GM21723 (cell line): Measurements from ENCODE around the gene EGLN2.
"Not testable (repeated sequence)": the region's sequence is repeated elsewhere in the genome, so short reads cannot be mapped to it uniquely, and the experiment has no call there.

Source experiments
- ATAC-seq: cut with Tn5 transposase; IDR thresholded peaks from one replicate; pipeline ENCODE4 v1.9.1; 2021; ENCODE audit warnings: mild to moderate bottlenecking, moderate library complexity; ENCODE audit not compliant: unreplicated experiment

EGLN2 gene

DNA sequence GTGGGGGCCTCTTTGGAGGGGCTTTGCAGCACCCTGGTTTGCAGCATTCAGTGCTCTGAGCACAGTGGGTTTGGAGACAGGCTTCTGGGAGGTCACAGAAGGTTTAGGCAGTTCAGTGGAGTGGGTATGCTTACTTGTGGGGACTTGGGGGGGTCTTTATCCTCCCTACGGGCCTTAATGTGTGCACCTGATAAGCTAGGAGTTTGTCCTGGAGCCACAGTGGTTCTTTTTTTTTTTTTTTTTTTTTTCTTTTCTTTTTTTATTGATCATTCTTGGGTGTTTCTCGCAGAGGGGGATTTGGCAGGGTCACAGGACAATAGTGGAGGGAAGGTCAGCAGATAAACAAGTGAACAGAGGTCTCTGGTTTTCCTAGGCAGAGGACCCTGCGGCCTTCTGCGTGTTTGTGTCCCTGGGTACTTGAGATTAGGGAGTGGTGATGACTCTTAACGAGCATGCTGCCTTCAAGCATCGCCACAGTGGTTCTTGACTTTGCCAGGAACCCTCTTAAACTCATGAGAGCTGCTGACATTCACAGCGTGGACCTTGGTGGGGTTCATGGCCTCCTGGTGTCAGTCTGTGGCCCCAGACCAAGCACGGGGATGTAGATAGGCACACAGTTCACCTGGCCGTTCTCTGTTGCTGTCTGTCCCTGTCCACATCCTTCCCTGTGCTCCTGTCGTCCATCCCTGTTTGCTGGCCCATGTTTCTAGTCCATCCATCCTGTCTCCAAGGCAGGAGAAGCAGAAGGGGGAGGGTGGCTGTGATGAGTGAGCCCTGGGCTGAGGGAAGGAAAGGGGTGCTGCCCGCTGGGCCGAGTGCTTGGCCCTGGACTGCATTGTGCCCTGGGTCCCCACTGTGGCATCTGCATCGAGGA lies 2.7 kb downstream of the EGLN2 start:
- ATAC-seq = no peak

DNA sequence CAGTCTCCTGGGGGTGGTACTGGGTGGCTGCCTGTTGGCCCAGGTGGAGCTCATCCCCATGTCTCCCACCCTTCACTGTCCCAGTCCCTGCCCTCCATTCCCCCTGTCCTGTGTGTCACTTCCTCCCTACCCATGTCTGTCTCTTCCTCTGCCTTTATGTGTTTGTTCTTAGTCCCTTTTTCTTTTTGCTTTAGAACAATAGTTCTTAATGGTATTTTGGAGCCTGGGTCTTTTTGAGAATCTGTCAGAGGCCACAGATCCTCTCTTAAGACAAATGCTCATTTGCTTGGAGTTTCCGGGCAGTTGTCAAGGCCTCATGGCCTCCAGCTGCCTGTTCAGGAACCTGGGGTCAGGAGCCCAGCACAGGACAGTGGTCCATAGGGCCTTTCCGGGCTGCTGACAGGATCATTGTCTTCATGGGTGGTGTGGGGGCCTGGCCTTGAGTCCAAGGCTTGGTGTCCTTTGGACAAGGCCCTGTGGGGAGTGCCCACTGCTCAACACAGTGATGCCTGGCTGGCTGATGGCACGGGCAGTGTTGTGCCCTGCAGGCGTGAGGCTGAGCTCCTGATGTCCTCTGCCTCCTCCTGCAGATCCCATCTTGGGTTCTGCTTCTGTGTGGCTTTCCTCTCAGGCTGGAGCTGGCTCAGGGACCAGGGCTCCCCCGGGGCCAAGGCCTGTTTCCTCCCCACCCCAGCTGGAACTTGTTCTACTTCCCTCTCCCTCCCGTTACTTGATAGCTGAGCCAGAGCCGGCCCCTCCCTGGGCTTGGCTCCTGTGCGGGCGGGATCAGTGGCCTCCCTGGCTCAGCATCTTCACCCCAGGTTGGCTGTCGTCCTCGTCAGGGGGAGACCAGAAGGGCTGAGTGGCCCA lies 3.5 kb downstream of the EGLN2 start:
- no peak for ATAC-seq

DNA sequence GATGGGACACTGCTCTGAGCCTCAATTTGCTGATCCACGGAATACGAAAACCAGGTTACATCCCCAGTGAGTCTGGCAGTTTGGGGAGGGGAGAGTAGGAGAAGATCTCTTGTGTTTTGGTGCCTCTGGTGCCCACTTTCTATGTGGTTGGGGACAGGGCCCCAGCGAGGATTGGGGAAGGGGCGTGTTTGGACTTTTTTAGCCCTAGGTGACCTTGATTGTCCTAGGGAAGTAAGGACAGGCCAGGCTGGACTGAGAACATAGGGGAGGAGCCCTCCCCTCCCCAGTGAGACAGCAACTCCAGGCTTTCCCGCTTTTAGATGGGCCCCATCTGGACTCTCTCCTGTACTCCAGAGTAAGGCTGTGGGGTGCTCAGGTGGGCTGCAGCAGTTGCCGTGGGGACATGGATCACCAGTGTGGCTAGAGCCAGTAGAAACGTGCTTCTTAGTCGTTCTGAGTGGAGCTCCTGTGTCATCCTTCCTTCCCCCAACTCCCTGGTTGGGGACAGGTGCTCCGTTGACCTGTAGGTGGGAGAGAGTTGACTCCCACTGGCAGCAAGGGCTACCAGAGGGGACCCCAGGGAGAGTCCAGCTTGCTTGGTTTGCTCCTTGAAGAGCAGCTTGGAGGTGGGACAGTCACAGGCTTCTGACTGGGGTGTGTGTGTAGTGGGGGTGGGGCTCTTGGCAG lies 4.3 kb downstream of the EGLN2 start:
- ATAC-seq = no peak

DNA sequence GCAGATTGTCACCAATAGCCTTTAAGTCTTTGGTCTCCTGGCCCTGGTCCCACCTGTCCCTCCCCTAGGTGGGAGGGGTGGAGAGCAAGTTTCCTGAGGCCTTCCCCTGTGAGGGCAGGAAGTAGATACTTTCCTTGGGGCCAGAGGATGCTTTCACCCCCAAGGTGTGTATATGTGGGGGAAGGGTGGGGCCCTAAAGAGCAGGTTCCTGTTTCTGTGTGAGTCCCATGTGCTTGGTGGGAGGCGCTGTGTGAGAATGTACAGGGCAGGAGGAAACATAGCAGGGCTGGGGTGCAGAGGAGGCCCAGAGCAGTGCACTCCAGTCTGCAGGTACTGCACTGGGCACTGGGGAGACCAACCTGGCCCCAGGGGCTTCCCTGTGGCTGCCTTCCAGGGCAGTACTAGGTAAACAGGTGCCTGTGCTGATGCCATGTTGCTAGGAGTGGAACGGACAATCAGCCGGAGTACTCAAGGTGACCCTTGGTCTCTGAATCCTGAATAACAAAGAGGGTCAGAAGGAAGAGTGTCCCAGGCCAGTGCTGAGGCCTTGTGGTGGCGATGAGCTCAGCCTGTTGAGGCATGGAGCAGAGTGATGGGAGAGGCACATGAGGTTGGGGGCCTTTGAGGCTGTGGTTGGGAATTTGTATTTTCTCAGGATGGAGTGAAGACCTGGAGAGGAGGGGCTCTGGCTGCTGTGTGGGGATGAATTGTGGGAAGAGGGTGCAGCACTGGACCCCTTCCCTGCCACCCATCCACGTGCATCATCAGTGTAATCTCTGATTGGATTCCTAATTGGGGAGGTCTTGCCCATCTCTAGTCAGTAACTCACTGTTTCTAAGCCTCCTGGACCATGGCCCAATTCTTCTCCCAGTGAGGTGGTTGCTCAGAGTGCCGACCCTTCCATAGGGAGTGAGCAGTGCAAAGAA lies 5.1 kb downstream of the EGLN2 start:
- ATAC-seq = no peak

DNA sequence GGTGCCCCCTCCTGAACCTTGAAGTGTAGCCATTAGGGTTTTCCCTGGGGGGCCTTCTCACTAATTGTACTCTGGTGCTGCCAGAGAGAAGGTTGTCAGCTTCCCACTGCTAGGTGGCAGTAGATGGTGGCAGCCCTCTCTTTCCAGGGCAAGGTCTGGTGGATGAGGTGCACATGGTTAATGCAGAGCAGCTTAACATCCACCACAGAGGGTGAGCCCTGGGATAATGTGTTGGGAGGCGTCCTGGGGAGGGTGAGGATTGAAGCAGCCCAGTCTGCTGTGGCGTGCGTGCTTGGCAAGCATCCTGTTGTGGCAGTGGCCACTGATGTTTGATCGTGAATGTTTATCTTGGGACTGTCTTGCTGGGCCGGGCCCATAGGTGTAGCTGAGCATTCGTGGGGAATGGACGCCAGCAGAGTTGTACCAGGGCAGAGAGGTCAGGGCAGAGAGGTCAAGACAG lies 5.8 kb downstream of the EGLN2 start:
- ATAC-seq = no peak

DNA sequence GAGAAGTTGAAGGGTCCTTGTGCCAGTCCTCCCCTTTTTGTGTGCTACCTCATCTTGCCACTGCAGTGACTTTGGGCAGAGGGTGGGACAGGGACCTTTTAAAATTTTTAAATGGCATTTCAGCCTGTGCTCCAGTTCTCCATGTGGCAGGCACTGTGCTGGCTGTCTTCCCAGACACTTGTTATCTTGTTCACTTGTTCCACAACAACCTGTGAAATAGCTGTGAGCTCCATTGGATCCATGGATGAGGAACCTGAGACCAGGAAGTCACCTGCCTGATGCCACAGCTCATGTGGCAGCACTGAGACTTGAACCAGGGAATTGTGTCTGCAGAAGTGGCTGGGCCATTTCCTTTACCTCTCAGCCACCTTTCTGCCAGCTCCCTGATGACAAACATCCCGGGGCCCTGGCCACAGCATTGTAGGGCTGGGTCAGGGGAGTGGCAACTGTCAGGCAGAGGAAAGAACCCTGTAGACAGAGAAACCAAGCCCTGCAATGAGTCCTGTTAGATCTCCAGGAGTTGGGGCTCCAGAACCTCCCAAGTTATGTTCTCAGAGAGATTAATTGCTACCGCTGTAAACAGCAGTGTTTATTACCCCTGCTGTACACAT lies 6.4 kb downstream of the EGLN2 start:
- no peak for ATAC-seq

DNA sequence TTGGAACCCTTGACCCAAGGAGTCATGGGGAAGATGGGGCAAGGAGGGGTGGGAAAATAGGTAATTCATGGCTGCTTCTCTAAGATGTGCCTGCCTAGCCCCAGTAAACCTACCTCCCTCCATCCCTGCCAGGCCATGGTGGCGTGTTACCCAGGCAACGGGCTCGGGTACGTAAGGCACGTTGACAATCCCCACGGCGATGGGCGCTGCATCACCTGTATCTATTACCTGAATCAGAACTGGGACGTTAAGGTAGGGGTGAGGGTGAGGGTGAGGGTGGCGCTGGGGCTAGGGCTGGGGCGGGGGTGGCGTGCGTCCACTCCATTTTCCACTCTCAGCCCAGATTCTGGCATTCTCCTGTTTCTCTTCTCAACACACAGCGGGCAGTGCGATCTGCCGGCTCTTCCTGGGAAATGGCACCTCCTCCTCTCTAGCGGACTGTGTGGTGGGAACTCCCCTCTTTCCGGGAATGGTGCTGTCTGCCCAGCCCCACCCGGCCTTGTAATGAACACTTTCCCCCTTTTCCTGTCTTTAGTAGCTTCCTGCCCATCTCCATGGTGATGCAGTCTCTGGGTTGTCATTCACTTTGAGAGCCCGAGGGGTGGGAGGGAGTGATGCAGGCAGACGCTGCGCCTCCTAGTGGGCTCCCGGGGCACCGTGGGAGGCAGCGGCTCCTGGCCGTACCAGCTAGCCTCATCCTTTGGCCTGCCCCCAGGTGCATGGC lies 7.6 kb downstream of the EGLN2 start:
- no peak for ATAC-seq

DNA sequence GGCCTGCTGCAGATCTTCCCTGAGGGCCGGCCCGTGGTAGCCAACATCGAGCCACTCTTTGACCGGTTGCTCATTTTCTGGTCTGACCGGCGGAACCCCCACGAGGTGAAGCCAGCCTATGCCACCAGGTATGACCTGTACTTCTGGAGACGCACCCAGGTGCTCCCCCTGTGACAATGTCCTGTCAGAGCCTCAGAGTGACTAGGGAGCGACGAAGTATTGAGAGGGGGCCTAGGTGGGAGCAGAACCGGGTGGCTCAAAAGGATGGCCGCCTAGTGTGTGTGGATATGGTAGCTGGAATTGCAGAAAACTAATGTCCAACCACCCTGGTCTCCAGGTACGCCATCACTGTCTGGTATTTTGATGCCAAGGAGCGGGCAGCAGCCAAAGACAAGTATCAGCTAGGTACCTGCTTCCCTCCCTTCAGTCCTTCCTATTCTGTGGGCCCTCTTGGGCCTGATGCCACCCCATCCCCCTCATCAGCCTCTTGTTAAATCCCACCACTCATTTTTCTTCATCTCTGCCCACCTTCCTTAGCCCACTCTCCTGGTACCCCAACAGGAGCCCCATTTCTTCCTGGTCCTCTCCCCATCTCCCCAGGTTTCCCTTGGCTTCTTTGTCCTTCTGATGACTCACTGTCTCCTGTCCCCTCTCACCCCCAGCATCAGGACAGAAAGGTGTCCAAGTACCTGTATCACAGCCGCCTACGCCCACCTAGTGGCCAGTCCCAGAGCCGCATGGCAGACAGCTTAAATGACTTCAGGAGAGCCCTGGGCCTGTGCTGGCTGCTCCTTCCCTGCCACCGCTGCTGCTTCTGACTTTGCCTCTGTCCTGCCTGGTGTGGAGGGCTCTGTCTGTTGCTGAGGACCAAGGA lies 8.4 kb downstream of the EGLN2 start:
- ATAC-seq = no peak

DNA sequence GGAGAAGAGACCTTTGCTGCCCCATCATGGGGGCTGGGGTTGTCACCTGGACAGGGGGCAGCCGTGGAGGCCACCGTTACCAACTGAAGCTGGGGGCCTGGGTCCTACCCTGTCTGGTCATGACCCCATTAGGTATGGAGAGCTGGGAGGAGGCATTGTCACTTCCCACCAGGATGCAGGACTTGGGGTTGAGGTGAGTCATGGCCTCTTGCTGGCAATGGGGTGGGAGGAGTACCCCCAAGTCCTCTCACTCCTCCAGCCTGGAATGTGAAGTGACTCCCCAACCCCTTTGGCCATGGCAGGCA lies 9.0 kb downstream of the EGLN2 start:
- ATAC-seq = no peak

DNA sequence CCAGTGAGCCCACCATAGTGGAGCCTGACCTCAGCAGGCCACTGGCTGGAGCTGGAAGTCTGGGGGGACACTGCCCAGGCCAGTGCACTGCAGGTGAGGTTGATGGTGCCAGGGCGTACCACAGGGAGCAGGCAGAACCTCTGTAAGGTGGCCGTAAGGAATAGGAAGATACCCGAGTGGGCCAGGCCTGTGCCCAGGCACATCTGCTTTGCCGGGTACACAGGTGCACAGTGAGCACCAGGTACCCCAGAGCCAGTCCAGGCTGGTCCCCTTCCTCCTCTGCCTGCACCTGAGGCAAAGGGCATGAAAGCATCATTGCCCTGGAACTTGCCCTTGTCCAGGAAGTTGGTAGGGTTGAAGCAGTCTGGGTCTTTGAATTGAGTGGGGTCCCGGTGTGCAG lies 9.5 kb downstream of the EGLN2 start:
- no peak for ATAC-seq

DNA sequence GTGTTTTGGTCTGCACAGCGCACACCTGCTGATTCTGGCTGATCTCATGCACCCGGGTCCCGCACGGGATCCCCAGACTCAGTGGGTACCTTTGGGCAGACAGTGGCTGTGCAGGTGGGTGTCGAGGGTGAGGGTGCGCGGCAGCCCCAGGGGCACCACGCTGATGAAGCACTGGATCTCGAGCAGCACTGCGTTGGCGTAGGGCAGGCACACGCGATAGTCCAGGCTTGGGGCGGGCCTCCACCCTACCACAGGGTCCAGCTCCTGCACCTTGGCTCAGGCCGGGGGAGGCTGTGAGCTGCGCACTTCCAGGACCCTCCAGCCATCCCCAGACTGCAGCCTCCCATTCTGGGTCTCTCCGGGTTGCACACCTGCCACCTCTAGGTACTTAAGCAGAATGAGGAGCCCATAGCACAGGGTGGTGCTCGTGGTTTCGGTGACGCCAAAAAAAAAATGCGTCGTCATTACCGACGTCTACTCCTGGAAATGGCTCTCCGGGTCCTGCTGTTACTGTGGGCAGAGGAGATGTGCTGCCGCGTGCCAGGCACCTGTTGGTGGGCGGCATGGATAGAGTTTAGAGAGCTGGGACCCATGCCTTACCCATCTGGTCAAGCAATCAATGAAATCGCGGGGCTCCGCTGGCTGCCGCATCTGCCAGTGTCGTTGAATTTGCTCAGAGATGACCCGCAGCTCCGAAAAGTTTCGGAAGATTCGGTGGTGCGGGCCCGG lies 10.5 kb downstream of the EGLN2 start:
- ATAC-seq = no peak

DNA sequence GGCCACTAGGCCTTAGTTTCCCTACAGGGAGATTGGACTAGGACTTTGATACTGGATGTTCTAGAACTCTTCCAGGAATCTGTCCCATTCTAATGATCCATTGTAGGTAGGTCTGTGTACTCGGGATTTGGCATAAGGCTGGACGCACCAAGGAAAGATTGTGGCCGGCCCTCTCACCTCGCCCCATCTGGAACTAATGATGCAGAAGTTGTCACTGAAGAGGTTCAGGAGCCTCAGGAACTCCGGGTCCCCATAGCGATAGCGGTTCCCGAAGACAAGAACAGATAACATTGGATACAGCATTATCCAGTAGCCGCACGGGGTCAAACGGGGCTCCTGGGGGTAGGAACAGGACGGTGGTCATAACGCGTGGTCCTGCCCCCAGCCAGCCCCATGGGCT lies 11.2 kb downstream of the EGLN2 start:
- no peak for ATAC-seq

DNA sequence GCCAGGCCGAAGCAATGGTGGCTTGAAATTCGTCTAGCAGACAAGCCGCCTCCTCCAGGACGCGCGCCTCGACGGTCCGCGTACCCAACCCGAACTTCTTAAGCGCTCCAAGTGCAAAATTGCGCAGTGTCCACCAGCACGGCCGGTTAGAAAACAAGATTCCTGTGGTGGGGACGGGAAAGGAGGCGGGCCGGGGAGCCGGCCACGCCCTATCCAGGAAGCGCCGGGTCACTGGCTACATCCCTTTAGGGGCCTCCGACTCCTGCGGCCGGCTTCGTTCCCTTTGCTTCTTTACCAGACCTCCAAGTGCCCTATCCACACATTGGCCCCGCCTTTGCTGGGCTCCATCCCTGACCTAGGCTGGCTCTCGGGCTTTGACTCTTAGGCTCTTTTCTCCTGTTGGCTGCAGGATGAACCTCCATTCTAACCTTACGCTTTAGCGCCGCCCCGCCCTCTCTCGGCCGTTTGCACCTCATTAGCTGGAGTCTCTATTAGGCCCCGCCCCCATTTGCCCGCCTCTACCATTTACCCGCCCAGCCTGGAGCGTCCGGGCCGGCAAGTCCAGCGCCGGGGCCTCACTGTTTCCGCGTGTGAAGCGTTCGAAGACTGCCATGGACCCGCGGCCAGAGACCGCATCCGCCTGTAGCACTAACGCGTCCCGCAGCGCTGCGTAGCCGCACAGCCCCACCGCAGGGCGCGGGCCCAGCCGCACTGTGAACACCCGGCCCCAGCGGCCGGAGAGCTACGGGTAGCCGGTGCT lies 11.8 kb downstream of the EGLN2 start:
- peak; percentile 66 for ATAC-seq

DNA sequence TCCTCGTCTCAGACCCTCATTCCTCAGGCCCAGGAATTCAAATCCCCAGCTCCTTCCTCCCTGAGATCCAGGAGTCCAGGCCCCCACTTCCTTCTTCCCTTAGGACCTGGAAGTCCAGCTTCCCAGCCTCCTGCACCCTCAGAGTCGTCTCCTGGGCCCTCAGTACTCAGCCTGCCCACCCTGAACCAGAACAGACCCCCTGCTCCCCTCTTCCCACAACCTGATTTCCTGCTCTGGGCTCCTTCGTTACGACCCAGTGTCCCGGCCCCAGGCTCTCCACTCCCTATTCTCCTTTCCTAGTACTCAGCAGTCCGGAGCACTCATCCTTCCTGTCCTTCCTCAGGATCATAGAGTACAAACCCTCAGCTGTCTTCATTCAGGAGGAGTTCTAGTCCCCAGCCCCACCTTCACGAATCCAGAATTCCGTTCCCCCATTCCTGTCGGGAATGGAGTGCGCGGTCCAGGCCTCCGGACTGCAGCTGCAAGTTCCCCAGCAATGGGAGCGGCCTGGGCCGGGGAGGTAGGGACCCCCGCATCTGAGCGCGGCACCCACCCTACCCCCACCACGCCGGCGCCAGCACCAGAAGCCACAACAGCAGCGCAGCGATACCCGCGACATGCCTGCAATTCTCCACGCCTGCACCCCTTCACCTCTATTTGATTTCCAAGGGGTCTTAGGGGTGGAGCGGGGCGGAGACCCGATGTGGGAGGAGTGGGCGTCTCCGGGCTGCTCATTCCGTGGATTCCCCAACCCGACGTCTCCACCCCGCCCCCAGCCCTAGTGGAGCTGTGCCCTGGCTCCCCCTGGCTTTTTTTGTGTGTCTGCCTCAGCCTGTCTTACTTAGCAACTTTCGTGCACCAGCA lies 12.7 kb downstream of the EGLN2 start:
- ATAC-seq = no peak

DNA sequence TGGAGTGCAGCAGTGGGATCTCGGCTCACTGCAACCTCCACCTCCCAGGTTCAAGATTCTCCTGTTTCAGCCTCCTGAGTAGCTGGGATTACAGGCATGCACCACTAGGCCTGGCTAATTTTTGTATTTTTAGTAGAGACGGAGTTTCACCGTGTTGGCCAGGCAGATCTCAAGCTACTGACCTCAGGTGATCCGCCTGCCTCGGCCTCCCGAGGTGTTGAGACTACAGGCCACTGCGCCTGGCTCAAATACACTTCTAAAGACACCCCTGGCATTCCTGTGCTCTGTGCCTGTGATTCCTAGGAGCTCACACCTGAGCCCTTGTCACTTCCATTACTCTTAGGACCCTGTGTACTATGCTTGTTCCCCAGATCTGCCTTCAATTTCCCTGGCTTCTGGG lies 13.6 kb downstream of the EGLN2 start:
- ATAC-seq = not testable (repeated sequence)

DNA sequence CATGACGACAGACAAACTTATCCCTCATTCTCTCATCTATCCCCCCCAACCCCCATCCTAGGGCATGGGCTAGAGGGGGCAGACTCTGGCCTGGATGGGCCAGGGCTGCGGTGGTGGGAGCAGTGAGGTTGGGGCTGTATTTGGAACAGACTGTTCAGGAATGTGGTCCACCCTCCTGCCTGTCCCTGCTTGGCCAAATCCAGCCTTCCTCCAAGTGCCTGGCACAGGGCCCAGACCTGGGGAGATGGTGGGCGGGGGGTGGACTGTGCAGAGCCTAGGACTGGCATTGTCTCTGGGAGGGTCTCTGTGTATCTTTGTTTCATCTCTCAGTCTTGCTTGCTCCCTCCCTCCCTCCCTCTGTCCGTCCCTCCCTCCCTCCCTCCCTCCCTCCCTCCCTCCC lies 14.2 kb downstream of the EGLN2 start:
- no peak for ATAC-seq
